Upper lobe of right lung (tissue), 1 donor: Measurements from ENCODE around the gene ADGRG6. TPM values are rescaled to one million over a fixed set of nuclear protein-coding genes. Genes with fewer than 3 reads are reported as not detected.

Experiments used
- ATAC-seq: fragments of 200-7000 bp; cut with Tn5 transposase; one replicate; pipeline ENCODE4 v1.9.1; 2020; ENCODE audit warnings: mild to moderate bottlenecking, moderate library complexity
- DNase-seq: peaks from one replicate; pipeline ENCODE4 v3.0.0-alpha.2; 2020
- H3K27ac ChIP-seq: fragments of 200-600 bp; one replicate; pipeline ENCODE4 v1.8.0; 2022
- H3K27me3 ChIP-seq: fragments of 200-600 bp; one replicate; pipeline ENCODE4 v1.8.0; 2022; ENCODE audit warnings: mild to moderate bottlenecking
- H3K36me3 ChIP-seq: fragments of 200-600 bp; one replicate; pipeline ENCODE4 v1.8.0; 2022
- H3K4me1 ChIP-seq: fragments of 200-600 bp; one replicate; pipeline ENCODE4 v1.8.0; 2022
- H3K4me3 ChIP-seq: fragments of 200-600 bp; one replicate; pipeline ENCODE4 v1.8.0; 2022; ENCODE audit warnings: mild to moderate bottlenecking
- H3K9me3 ChIP-seq: fragments of 200-600 bp; one replicate; pipeline ENCODE4 v1.8.0; 2022
- CTCF ChIP-seq: fragments of 200-600 bp; IDR thresholded peaks from one replicate; pipeline ENCODE4 v1.8.0; 2022; ENCODE audit warnings: antibody characterized with exemption
- intact Hi-C: fragments of 100-400 bp; cut with DNase I; formaldehyde crosslinking; loops from one replicate; pipeline ENCODE4 v1.11.0; 2022
- total RNA-seq: library from RNA; stranded (reverse); fragmentation: NEBNext Ultra II Directional; extraction: Animal tissue kit (Norgen Biotek cat#: 25700); gene quantifications from one replicate; pipeline ENCODE4 v1.2.1, GENCODE V29; 2021
- donor health status: DM: no; HTN: yes; CAD: no; lungs with severe emphysema.

ADGRG6 gene
- total RNA-seq, 1 donor from 2014 or later = 47.6 TPM

- intact Hi-C loops = no loop called here
- H3K36me3 ChIP-seq = no peaks in the 10 kb centered on the region
- no peaks in the 10 kb centered on the region for H3K4me1 ChIP-seq
- DNase-seq (no peak), ATAC-seq (no peak)
- H3K27me3 ChIP-seq = no peaks in the 10 kb centered on the region
- no peak for TF ChIP-seq CTCF
- H3K27ac ChIP-seq = no peak overlapping the region
- no peak overlapping the region for H3K4me3 ChIP-seq
- H3K9me3 ChIP-seq = no peaks in the 10 kb centered on the region
These were observed 94.0 kb downstream of the ADGRG6 start for GRCh38 chr6:142395768-142396231.

GRCh38 chr6:142398353-142398752, 96.5 kb downstream of the ADGRG6 start:
- Histone ChIP-seq H3K9me3 (no peaks in the 10 kb centered on the region), H3K4me3 (no peak overlapping the region), H3K27ac (no peak overlapping the region), H3K4me1 (no peaks in the 10 kb centered on the region), H3K27me3 (no peaks in the 10 kb centered on the region), H3K36me3 (no peaks in the 10 kb centered on the region)
- TF ChIP-seq CTCF = no peak
- ATAC-seq = no peak
- intact Hi-C loops = no loop called here
- DNase-seq = no peak

GRCh38 chr6:142399739-142400138, 97.9 kb downstream of the ADGRG6 start:
- Histone ChIP-seq H3K4me1 (no peaks in the 10 kb centered on the region), H3K27me3 (no peaks in the 10 kb centered on the region), H3K27ac (no peak overlapping the region), H3K9me3 (no peaks in the 10 kb centered on the region), H3K4me3 (no peak overlapping the region), H3K36me3 (no peaks in the 10 kb centered on the region)
- intact Hi-C loops = no loop called here
- no peak for DNase-seq
- ATAC-seq = no peak
- TF ChIP-seq CTCF = no peak

GRCh38 chr6:142400495-142400894, 98.7 kb downstream of the ADGRG6 start:
- DNase-seq (no peak), ATAC-seq (no peak)
- Histone ChIP-seq H3K4me3 (no peak overlapping the region), H3K9me3 (no peaks in the 10 kb centered on the region), H3K27me3 (no peaks in the 10 kb centered on the region), H3K27ac (no peak overlapping the region), H3K36me3 (no peaks in the 10 kb centered on the region), H3K4me1 (no peaks in the 10 kb centered on the region)
- no peak for TF ChIP-seq CTCF
- intact Hi-C loops = no loop called here

GRCh38 chr6:142401838-142402237, 100.0 kb downstream of the ADGRG6 start:
- no peaks in the 10 kb centered on the region for H3K36me3 ChIP-seq
- DNase-seq (no peak), ATAC-seq (no peak)
- no peaks in the 10 kb centered on the region for H3K9me3 ChIP-seq
- TF ChIP-seq CTCF = no peak
- H3K27ac ChIP-seq = no peak overlapping the region
- intact Hi-C loops = no loop called here
- H3K4me3 ChIP-seq = no peak overlapping the region
- H3K27me3 ChIP-seq = no peaks in the 10 kb centered on the region
- H3K4me1 ChIP-seq = no peaks in the 10 kb centered on the region

- intact Hi-C loops = no loop called here
- no peak for DNase-seq
These were observed 102.9 kb downstream of the ADGRG6 start for GRCh38 chr6:142404751-142405150.

More at GRCh38 chr6:142404751-142405150, 102.9 kb downstream of the ADGRG6 start:
- Histone ChIP-seq H3K36me3 (no peaks in the 10 kb centered on the region), H3K27me3 (no peaks in the 10 kb centered on the region), H3K4me3 (no peak overlapping the region), H3K27ac (no peak overlapping the region), H3K4me1 (no peaks in the 10 kb centered on the region), H3K9me3 (no peaks in the 10 kb centered on the region)
- no peak for TF ChIP-seq CTCF
- no peak for ATAC-seq
